HG03064 (cell line): ENCODE measurements around the gene PLXNB2.

Experiments
- ATAC-seq: cut with Tn5 transposase; IDR thresholded peaks from one replicate; pipeline ENCODE4 v1.9.1; 2021; ENCODE audit warnings: low read depth; ENCODE audit not compliant: unreplicated experiment

Gene PLXNB2

GRCh38 chr22:50255099-50255498 is 52.3 kb downstream of the PLXNB2 start:
- no peak for ATAC-seq

- ATAC-seq = no peak
Measured at GRCh38 chr22:50253941-50254340, 53.5 kb downstream of the PLXNB2 start.

- no peak for ATAC-seq
Measured at GRCh38 chr22:50253046-50253915, 54.2 kb downstream of the PLXNB2 start.

- no peak for ATAC-seq
Measured at GRCh38 chr22:50252082-50253045, 55.1 kb downstream of the PLXNB2 start.

GRCh38 chr22:50251477-50252081 is 55.9 kb downstream of the PLXNB2 start:
- no peak for ATAC-seq

GRCh38 chr22:50250555-50251476 is 56.6 kb downstream of the PLXNB2 start, which contains the start of gene HDAC10:
Gene HDAC10, minus strand, starts transcription at chr22:50251265. Its CDS starts 233 bp downstream, at chr22:50251032.
- ATAC-seq = peak; percentile 42

GRCh38 chr22:50250249-50250554 is 57.2 kb downstream of the PLXNB2 start:
- no peak for ATAC-seq

- no peak for ATAC-seq
Measured at GRCh38 chr22:50249341-50250248, 57.9 kb downstream of the PLXNB2 start.

- ATAC-seq = no peak
Measured at GRCh38 chr22:50248196-50249081, 59.0 kb downstream of the PLXNB2 start.

- ATAC-seq = no peak
Measured at GRCh38 chr22:50247748-50248147, 59.7 kb downstream of the PLXNB2 start.

GRCh38 chr22:50246242-50247175 is 60.9 kb downstream of the PLXNB2 start:
- no peak for ATAC-seq

GRCh38 chr22:50245214-50246072 is 62.0 kb downstream of the PLXNB2 start:
- no peak for ATAC-seq

GRCh38 chr22:50244420-50245213 is 62.8 kb downstream of the PLXNB2 start, which contains the start of gene TUBGCP6:
Gene TUBGCP6, minus strand, starts transcription at chr22:50245023. Its CDS starts 564 bp downstream, at chr22:50244459.
- peak; percentile 63 for ATAC-seq

GRCh38 chr22:50243685-50244419 is 63.6 kb downstream of the PLXNB2 start:
- ATAC-seq = no peak
